ENCODE measurements around the gene LDHD.

The LDHD gene

GRCh38 chr16:75103994-75104393, 12.6 kb downstream of the LDHD start:
- H3K27ac ChIP-seq (ENCODE audit: low read length): peak overlapping the region; percentile 100
- H3K9me3 ChIP-seq (ENCODE audit: insufficient read depth, low read length, severe bottlenecking): no peaks in the 10 kb centered on the region
- ATAC-seq (ENCODE audit: insufficient read depth, low read depth) (no peak), DNase-seq (no peak)
- H2AFZ ChIP-seq (ENCODE audit: low read depth, low read length): no peak overlapping the region
- H3K27me3 ChIP-seq (ENCODE audit: insufficient read depth, low read length, poor library complexity): no peaks in the 10 kb centered on the region
- no peak for TF ChIP-seq EZH2 (IDR thresholded peaks at IDR 0.05; ENCODE audit: borderline replicate concordance, low read depth, low read length, severe bottlenecking)
- TF ChIP-seq CTCF (IDR thresholded peaks at IDR 0.05; ENCODE audit: borderline replicate concordance, extremely low read depth, low read length, poor library complexity, severe bottlenecking): no peak
- peaks cover 93% of the 10 kb centered on the region for H3K4me1 ChIP-seq (ENCODE audit: insufficient read depth, low read length)
- H3K4me2 ChIP-seq (ENCODE audit: insufficient read depth, low read length): no peak overlapping the region; the same call in 1 of the 2 replicates
- H3K4me3 ChIP-seq (ENCODE audit: low read depth in 1 of 2, low read length in 2 of 2): no peak overlapping the region
- peaks cover 73% of the 10 kb centered on the region for H3K36me3 ChIP-seq (ENCODE audit: insufficient read depth, low read length)
- H3K9ac ChIP-seq (ENCODE audit: low read depth, low read length): no peak overlapping the region
- peaks cover 93% of the 10 kb centered on the region for H3K79me2 ChIP-seq (ENCODE audit: insufficient read depth, low read length)
- H4K20me1 ChIP-seq (ENCODE audit: insufficient read depth, low read length): 0 out of 2 replicates have a peak, but pooled peaks cover 4% of the 10 kb centered on the region

- no peak for TF ChIP-seq CTCF (IDR thresholded peaks at IDR 0.05; ENCODE audit: borderline replicate concordance, extremely low read depth, low read length, poor library complexity, severe bottlenecking)
- Histone ChIP-seq H3K27ac (ENCODE audit: low read length) (peak overlapping the region; percentile 96), H3K4me3 (ENCODE audit: low read depth in 1 of 2, low read length in 2 of 2) (no peak overlapping the region), H3K9me3 (ENCODE audit: insufficient read depth, low read length, severe bottlenecking) (no peaks in the 10 kb centered on the region), H3K9ac (ENCODE audit: low read depth, low read length) (0 out of 2 replicates have a peak overlapping the region, but pooled peaks have one; percentile 2), H3K79me2 (ENCODE audit: insufficient read depth, low read length) (peaks cover 97% of the 10 kb centered on the region), H2AFZ (ENCODE audit: low read depth, low read length) (no peak overlapping the region), H3K27me3 (ENCODE audit: insufficient read depth, low read length, poor library complexity) (no peaks in the 10 kb centered on the region), H3K4me1 (ENCODE audit: insufficient read depth, low read length) (peaks cover 93% of the 10 kb centered on the region), H3K4me2 (ENCODE audit: insufficient read depth, low read length) (no peak overlapping the region), H3K36me3 (ENCODE audit: insufficient read depth, low read length) (peaks cover 76% of the 10 kb centered on the region), H4K20me1 (ENCODE audit: insufficient read depth, low read length) (peaks cover 14% of the 10 kb centered on the region)
- ATAC-seq (ENCODE audit: insufficient read depth, low read depth): no peak
- no peak for DNase-seq
These were observed 14.0 kb downstream of the LDHD start for GRCh38 chr16:75102595-75102994.

GRCh38 chr16:75101635-75102034, 14.9 kb downstream of the LDHD start:
- ATAC-seq (ENCODE audit: insufficient read depth, low read depth): no peak
- Histone ChIP-seq H3K27me3 (ENCODE audit: insufficient read depth, low read length, poor library complexity) (no peaks in the 10 kb centered on the region), H3K9me3 (ENCODE audit: insufficient read depth, low read length, severe bottlenecking) (no peaks in the 10 kb centered on the region), H3K4me3 (ENCODE audit: low read depth in 1 of 2, low read length in 2 of 2) (no peak overlapping the region), H2AFZ (ENCODE audit: low read depth, low read length) (no peak overlapping the region), H3K9ac (ENCODE audit: low read depth, low read length) (no peak overlapping the region), H3K4me2 (ENCODE audit: insufficient read depth, low read length) (no peak overlapping the region), H3K27ac (ENCODE audit: low read length) (peak overlapping the region; percentile 96), H3K36me3 (ENCODE audit: insufficient read depth, low read length) (peaks cover 76% of the 10 kb centered on the region), H3K79me2 (ENCODE audit: insufficient read depth, low read length) (peaks cover 97% of the 10 kb centered on the region), H4K20me1 (ENCODE audit: insufficient read depth, low read length) (peaks cover 22% of the 10 kb centered on the region), H3K4me1 (ENCODE audit: insufficient read depth, low read length) (peaks cover 93% of the 10 kb centered on the region)
- DNase-seq: no peak
- TF ChIP-seq EZH2 (IDR thresholded peaks at IDR 0.05; ENCODE audit: borderline replicate concordance, low read depth, low read length, severe bottlenecking): no peak

- H3K4me1 ChIP-seq (ENCODE audit: insufficient read depth, low read length): peaks cover 93% of the 10 kb centered on the region
These were observed 16.0 kb downstream of the LDHD start for GRCh38 chr16:75100603-75100990.

More at GRCh38 chr16:75100603-75100990, 16.0 kb downstream of the LDHD start:
- DNase-seq (no peak), ATAC-seq (ENCODE audit: insufficient read depth, low read depth) (no peak)
- Histone ChIP-seq H3K27ac (ENCODE audit: low read length) (peak overlapping the region; percentile 96), H3K4me3 (ENCODE audit: low read depth in 1 of 2, low read length in 2 of 2) (peak overlapping the region in 1 of 2 experiments; percentile 31; a peak in 1 of 4 replicates), H3K36me3 (ENCODE audit: insufficient read depth, low read length) (peaks cover 74% of the 10 kb centered on the region), H3K9ac (ENCODE audit: low read depth, low read length) (peak overlapping the region; percentile 51), H3K4me2 (ENCODE audit: insufficient read depth, low read length) (peak overlapping the region; percentile 48), H3K79me2 (ENCODE audit: insufficient read depth, low read length) (peaks cover 97% of the 10 kb centered on the region), H4K20me1 (ENCODE audit: insufficient read depth, low read length) (peaks cover 22% of the 10 kb centered on the region), H3K9me3 (ENCODE audit: insufficient read depth, low read length, severe bottlenecking) (no peaks in the 10 kb centered on the region), H3K27me3 (ENCODE audit: insufficient read depth, low read length, poor library complexity) (no peaks in the 10 kb centered on the region), H2AFZ (ENCODE audit: low read depth, low read length) (no peak overlapping the region)
- TF ChIP-seq CTCF (IDR thresholded peaks at IDR 0.05; ENCODE audit: borderline replicate concordance, extremely low read depth, low read length, poor library complexity, severe bottlenecking): no peak
- no peak for TF ChIP-seq EZH2 (IDR thresholded peaks at IDR 0.05; ENCODE audit: borderline replicate concordance, low read depth, low read length, severe bottlenecking)
